Measurements from ENCODE around the gene RSF1.
"Not testable (repeated sequence)": the region's sequence is repeated elsewhere in the genome, so short reads cannot be mapped to it uniquely, and the experiment has no call there.

DNA sequence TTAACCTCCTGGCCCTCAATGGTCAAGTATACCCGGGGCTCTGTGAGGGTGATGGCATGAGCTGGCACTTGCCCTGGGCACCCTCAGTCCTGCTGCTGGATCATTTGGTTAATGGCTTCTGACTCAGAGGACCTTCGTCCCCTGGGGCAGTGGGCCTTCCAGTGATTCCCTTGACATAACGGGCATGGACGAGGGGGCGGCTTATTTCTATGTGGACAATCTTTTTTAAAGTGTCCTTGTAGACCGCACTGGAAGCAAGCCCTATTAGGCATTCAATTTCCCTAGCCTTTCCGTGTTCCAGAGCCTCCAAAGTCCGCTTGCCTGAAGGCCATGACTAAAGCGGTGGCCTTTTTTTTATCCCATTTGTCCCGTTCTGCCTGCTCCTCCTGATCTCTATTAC is 40.9 kb upstream of the RSF1 start:
- TF ChIP-seq, protein P1, sequence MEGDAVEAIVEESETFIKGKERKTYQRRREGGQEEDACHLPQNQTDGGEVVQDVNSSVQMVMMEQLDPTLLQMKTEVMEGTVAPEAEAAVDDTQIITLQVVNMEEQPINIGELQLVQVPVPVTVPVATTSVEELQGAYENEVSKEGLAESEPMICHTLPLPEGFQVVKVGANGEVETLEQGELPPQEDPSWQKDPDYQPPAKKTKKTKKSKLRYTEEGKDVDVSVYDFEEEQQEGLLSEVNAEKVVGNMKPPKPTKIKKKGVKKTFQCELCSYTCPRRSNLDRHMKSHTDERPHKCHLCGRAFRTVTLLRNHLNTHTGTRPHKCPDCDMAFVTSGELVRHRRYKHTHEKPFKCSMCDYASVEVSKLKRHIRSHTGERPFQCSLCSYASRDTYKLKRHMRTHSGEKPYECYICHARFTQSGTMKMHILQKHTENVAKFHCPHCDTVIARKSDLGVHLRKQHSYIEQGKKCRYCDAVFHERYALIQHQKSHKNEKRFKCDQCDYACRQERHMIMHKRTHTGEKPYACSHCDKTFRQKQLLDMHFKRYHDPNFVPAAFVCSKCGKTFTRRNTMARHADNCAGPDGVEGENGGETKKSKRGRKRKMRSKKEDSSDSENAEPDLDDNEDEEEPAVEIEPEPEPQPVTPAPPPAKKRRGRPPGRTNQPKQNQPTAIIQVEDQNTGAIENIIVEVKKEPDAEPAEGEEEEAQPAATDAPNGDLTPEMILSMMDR (conservative IDR thresholded peaks at IDR 0.05), result not testable (repeated sequence)
- TF ChIP-seq ZFX (IDR thresholded peaks at IDR 0.05), result not testable (repeated sequence)

Data from C4-2B (cell line).